NCI-H2171 treated with DMSO at 0.1 percent for 48 hours (cell line): ENCODE measurements around the gene ZNF780B.
A peak's percentile ranks its signal among the peaks of the same experiment; 100 is the strongest.
"Not testable (repeated sequence)": the region's sequence is repeated elsewhere in the genome, so short reads cannot be mapped to it uniquely, and the experiment has no call there.

Experiments
- DNase-seq: peaks from one replicate; lab custom pipeline; 2025; lab: John Stamatoyannopoulos, UW

The ZNF780B gene

DNA sequence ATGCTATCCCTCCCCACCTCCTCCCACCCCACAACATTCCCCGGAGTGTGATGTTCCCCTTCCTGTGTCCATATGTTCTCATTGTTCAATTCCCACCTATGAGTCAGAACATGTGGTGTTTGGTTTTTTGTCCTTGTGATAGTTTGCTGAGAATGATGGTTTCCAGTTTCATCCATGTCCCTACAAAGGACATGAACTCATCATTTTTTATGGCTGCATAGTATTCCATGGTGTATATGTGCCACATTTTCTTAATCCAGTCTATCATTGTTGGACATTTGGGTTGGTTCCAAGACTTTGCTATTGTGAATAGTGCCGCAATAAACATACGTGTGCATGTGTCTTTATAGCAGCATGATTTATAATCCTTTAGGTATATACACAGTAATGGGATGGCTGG is 18.0 kb downstream of the ZNF780B start:
- not testable (repeated sequence) for DNase-seq

DNA sequence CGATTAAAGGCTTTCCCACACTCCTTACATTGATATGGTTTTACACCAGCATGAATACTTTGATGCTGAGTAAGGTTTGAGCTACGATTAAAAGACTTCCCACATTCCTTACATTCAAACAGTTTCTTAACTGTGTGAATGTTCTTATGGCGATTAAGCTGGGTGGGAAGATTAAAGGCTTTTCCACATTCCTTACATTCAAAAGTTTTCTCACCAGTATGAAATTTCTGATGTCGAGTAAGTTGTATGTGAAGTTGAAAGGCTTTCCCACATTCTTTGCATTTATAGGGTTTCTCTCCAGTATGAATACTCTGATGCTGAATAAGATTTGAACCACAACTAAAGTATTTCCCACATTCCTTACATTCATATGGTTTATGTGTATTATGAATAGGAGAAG is 20.0 kb downstream of the ZNF780B start:
- DNase-seq = no peak

DNA sequence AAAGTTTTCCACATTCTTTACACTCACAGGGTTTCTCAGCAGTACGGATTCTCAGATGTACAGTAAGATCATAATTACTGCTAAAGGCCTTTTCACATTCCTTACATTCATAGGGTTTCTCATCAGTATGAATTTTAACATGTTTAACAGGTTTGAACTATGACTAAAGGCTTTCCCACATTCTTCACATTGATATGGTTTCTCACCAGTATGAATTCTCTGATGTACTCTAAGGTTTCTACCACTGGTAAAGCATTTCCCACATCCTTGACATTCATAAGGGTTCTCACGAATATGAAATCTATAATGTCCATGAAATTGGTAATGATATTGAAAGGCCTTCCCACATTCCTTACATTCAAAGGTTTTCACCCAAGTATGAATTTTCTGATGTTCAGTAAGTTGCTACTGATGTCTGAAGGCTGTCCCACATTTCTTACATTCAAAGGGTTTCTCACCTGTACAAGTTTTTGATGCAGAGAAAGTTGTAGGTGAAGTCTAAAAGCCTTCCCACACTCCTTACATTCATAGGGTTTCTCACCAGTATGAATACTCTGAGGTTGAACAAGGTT is 22.0 kb downstream of the ZNF780B start:
- no peak for DNase-seq

DNA sequence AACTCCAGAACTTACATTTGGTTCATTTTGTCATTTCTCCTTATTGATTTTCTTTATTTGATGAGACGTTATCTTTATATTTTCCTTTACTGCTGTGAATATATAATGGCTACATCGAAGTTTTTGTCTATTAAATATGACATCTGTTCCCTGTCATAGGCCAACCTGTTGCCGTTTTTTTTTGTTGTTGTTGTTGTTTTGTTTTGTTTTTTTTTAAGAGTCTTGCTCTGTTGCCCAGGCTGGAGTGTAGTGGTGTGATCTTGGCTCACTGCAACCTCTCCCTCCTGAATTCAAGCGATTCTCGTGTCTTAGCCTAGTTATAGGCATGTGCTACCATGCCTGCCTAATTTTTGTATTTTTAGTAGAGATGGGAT is 29.4 kb downstream of the ZNF780B start:
- DNase-seq = no peak

DNA sequence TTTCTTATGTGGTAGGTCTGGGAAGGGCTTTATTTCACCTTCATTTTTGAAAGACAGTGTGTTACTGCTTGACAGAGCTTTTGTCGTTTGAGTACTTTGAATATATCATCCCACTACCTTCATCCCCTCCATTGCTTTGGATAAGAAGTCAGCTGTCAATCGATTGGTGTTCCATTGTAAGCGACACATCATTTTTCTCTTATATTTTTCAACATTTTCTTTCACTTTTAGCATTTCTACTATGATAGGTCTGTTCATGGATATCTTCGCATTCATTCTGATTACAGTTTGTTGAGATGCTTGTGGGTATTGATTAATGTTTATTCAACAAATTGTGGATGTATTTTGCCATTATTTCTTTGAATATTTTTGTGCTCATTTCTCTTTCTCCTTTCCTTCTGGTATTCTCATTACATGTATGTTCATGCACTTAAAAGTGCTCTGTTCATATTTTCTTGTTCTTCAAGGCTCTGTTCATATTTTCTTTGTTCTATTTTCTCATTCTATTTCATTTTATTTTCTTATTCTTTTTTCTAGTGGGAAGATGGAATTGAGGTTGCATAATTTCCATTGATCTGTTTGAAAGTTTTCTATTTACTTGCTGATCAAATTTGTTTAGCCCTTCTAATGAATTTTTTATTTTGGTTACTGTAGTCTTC is 30.0 kb downstream of the ZNF780B start:
- DNase-seq = no peak

DNA sequence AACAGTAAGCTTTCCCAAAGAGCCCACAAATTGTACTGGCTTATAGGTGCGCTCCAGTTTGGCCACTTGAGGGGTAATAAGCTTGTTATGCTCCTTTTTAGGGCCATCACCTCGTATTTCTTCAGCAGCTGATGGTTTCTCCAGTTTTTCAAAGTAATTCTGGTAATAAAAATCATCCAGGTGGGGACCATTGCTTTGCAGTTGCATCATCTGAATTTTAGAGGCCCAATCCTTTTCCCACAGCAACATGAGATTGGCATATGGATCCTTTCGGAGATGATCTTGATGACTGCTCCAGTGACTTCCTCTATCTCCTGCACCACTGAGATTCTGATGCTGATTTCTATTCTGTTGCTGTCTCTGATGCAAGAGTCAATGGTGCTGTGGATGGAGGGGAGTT is 32.1 kb downstream of the ZNF780B start:
- no peak for DNase-seq

DNA sequence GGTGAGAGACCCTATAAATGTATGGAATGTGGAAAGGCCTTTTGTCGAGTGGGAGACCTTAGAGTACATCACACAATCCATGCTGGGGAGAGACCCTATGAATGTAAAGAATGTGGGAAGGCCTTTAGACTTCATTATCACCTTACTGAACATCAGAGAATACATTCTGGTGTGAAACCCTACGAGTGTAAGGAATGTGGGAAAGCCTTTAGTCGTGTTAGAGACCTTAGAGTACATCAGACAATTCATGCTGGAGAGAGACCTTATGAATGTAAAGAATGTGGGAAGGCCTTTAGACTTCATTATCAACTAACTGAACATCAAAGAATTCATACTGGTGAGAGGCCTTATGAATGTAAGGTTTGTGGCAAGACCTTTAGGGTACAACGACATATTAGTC is 42.0 kb downstream of the ZNF780B start:
- DNase-seq = no peak

DNA sequence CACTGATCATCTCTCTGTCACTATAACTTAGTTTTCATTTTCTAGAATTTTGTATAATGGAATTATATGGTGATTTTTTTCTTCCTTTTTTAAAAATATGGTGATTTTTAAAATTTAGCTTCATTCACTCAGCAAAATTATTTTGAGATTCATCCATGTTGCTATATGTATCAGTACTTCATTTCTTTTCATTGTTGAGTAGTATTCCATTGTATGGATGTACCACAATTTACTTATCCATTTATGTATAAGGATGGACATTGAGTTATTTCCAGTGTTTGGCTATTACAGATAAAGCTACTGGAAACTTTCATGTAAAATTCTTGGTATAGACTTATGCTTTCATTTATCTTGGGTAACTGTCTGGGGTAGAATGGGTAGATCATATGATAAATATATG is 46.4 kb downstream of the ZNF780B start:
- DNase-seq = no peak

DNA sequence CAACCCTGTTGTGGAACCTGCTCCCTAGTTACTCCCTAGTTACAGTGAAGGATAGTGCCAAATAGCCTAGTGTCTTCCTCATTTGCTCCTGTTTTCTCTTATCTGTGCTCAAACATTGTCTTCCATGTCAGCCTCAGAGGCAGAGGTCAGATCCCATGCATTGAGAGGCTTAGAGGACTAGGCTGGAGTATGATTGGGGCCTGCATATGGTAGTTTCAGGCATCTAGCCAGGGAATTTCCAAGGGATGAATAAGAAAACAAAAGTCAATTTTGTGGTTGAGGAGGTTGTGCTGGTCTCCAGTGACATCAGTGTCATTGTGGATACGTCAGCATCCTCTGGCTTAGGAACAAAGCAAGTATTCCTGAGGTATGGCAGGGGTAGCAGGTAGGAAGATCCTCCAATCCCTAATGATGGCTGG is 49.7 kb downstream of the ZNF780B start:
- no peak for DNase-seq

DNA sequence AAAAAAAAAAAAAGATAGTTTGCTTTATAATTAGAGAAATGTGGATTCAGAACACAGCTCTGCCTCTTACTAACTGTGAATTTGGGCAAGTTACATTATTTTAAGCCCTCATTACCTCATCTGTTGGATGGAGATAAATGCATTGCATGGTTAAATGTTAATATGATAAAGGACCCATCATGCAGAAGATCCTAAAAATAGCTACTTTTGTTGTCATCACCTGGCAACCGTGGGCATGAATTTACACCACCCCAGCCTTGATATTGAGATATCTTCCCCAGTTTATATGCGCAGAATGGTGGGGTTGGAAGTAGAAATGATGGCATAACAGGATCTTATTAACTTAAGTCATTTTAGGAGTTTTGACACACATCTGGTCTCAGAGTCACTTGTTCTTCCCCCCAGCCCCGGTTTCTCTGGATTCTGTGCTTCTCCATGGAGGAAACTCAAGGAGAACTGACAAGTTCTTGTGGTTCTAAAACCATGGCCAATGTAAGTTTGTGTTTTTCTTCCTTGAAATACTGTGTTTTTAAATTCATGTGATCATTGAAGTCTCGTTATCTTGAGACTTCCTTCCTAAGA is 50.2 kb downstream of the ZNF780B start:
- DNase-seq = no peak

DNA sequence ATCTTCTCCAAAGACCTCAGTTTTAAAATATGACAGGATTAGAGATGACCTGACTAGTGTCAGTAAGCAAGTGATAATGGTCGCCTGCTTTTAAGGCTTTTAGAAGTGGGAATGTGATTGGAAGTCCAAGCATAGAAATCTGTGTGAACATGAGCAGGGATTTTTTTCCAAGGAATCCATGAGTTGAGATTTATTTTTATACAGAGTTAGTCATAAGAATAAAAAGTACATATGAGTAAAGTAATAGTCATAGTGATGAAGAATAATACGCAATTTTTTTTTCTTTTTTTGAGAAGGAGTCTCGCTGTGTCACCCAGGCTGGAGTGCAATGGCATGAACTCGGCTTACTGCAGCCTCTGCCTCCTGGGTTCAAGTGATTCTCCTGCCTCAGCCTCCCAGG is 57.5 kb downstream of the ZNF780B start:
- no peak for DNase-seq

DNA sequence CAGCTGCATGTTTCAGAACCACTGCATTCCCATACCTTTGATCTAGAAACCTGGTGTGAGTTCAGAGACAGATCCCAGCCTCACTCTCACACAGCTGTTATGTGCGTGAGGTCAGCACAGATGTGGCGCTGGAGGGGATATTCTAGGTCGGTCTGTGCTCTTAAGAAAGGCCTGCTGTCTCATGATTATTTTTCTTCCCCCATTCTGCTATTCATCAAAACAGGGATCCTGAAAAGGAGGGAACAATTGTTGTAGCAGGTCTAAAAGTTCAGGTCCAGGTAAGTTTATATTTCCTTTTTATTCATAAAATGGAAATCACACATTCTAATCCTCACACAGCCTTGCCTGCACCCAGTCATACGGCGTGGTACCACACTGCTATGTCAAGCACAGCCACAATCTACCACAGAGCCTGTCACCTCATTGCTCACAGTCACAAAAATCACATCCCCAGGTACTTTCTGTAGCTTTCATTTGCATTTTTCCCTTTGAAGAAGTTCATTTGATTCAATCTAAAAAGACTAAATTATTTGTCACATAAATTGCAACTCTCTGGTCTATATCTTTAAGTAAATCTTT is 58.3 kb downstream of the ZNF780B start:
- DNase-seq = no peak

DNA sequence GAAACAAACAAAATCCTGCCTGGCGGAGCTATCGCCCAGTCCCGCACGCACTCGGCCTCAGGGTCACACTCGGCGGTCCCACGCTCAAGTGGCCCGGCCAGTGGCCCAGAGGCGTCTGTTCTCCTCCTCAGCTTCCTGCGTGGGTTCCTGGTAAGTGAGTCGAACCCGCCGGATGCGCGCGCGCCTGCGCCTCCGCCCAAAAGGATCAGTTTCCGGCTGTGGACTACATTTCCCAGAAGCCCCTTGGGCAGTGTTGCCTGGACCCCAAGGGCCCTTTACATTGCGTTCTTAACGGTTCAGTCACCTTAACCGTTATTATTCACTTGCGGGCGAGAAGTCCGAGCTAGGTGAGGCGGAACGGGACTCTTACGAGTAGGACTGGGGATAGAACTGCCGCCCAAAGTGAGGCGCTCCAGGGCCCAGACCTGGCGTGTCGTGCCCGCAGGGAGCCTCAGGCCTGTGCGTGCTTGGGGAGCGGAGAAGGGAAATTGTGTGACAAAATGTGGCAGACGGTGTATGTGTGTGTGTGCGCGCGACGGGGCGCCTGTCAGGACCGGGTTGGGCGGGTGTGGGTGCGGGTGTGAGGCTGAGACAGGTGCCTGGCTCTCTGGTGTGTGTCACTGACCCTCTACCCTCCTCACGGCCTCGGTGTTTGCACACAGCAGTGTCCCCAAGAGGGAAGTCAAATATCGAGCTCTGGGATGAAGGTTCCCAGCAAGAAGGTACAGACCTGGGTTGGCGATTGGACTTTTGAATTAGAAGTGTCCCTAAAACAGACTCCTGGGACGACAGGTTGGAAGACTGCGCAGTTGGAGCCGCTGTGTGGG is 59.0 kb downstream of the ZNF780B start, which contains the start of gene ZNF546:
TSS of gene ZNF546 (plus strand) at position 250 of the 827 bp plus-strand sequence. CDS start 1,267 bp downstream, outside the sequence.
- DNase-seq = peak; percentile 91

DNA sequence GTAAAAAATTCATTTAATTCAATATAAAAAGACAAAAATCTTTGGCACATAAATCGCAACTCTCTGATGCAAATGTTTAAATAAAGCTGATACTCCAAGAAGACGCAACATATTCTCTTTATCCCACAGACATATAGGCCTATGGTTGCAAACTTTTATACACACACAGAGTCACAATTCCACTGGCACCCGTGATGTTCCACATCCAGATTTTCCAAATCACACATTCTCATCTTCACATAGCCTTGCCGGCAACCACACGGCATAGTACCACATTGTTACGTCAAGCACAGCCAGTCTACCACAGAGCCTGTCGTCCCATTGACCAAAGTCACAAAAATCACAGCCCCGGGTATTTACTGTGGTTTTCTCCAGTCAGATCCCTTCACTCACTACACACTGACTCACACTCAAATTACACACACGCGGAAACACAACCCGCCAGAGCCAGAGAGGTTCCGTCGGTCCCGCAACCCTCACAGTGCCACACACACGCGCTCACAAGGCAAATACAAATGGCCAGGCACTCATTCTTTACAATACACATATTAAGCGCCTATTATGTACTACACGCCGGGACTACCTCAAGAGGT is 59.7 kb downstream of the ZNF780B start:
- peak; percentile 58 for DNase-seq

DNA sequence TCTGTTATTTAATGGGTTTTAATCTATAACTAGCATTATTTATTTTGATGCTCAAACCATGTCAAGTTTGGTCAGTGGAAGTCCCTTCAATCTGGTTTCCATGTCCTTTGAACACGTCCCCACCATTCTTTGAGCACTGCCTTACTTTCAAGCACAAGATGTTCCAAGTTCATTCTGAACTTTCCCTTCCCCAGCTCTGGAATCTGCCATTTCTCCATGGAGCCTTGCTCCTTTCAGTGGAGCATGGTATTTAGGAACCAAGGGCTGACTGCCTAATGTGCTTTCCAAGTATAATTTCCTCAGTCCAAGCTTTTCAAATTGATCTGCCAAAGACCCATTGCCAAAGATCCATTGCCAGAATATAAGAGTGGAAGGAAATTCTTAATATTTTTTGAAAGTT is 60.2 kb downstream of the ZNF780B start:
- DNase-seq = no peak

DNA sequence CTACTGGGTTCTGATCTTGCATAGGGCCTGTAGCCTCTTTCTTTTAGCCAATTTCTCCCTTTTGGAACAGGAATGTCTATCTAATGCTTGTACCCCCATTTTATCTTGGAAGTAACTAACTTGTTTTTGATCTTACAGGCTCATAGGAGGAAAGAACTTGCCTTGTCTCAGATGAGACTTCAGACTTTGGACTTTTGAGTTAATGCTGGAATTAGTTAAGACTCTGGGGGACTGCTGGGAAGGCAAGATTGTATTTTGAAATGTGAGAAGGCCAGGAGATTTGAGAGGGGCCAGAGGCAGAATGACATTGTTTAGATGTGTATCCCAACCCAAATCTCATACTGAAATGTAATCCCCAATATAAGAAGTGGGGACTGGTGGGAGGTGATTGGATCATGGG is 61.7 kb downstream of the ZNF780B start:
- no peak for DNase-seq

DNA sequence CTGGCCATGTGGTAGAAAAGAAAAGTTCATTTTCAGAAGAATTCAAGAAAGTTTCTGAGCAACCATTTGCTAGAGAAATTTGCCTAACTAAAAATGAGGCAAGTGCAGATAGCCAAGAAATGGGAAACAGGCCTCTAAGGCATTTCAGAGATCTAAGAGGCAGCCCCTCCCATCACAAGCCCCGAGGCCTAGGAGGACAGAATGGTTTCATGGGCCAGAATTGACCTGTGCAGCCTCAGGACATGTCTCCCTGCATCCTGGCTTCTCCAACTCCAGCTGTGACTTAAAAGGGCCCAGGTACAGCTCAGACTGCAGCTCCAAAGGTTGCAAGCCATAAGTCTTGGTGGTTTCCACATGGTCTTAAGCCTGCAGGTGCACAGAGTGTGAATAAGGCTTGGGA is 62.4 kb downstream of the ZNF780B start:
- no peak for DNase-seq

DNA sequence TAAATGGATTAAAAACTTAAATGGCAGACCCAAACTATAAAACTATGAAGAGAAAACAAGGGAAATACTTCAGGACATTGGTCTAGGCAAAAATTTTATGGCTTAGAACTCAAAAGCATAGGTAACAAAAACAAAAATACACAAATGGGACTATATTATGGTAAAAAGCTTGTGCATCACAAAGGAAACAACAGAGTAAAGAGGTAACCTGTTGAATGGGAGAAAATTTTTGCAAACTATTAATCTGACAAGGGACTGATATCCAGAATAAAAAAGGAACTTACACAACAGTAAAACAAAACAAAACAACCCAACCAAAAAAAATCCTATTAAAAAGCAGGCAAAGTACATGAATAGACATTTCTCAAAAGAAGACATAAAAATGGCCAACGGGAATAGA is 68.4 kb downstream of the ZNF780B start:
- DNase-seq = no peak

DNA sequence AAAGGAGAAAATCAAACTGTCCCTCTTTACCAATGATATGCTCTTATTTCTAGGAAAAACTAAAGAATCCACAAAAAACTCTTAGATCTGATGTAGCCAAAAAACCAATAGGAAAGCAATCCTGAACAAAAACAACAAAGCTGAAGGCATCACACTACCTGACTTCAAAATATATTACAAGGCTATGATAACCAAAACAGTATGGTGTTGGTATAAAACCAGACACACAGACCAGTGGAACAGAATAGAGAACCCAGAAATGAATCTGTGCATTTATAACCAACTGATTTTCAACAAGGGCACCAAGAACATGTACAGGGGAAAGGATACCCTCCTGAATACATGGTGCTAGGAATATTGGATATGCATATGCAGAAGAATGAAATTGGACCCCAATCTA is 68.9 kb downstream of the ZNF780B start:
- DNase-seq = no peak

DNA sequence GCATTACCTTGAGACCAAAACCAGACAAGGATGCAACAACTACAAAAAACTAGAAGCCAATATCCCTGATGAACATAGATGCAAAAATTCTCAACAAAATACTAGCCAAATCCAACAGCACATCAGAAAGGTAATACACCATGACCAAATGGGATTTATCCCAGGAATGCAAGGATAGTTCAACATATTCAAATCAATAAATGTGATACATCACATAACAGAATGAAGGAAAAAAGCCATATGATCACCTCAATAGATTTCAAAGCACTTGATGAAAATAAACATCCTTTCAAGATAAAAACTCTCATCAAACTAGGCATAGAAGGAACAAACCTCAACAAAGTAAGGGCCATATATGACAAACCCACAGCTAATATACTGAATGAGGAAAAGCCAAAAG is 69.4 kb downstream of the ZNF780B start:
- DNase-seq = no peak

DNA sequence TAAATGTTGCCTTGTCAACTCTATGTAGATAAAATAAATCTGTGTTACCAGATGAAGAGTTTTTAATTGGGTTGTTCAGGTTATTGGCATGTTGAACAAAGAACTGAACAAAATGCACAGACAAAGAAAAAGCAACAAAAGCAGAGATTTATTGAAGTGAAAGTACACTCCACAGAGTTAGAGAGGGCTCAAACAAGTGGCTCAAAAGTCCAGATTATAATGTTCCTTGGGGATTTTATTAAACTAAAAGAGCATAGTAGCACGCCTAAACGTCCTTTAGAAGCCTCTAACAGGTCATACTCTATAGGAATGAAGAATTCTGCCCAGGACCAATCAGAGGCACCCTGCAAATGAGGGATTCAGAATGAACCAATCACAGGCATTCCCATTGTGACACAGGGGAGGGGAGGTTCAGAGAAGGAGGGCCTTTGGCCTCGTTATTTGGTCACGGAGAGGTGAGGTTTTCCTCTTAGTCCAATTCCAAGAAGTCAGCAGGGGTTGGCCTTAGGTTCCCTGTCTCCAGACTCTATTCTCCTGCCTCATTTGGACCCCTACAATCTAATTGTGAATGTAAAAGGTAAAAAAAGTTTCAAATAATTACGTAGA is 72.2 kb downstream of the ZNF780B start:
- DNase-seq = no peak

DNA sequence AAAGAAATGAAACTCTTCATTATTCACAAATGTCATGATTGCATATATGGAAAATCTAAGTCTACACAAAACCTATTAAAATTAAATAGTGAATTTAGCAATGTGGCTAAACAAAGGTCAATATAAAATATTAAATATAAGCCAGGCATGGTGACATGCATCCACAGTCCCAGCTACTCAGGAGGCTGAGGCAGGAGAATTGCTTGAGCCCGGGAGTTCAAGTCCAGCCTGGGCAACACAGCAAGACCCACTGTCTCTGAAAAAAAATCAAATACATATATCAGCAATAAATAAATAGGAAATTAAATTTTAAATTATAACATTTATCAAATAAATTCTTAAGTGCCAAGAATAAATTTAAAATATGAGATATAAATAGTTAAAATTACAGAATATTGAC is 73.1 kb downstream of the ZNF780B start:
- DNase-seq = no peak
